WTC11 (cell line): ENCODE data around the gene CCAR1.
"Not testable (repeated sequence)": the region's sequence is repeated elsewhere in the genome, so short reads cannot be mapped to it uniquely, and the experiment has no call there.

Experiments used
- ATF3 ChIP-seq: sonication (generic); formaldehyde crosslinking; conservative IDR thresholded peaks from 2 replicates; pipeline ENCODE4 v1.8.1; 2022; ENCODE audit warnings: mild to moderate bottlenecking, missing genetic modification reagents
- CTCF ChIP-seq: fragments of 200-600 bp; IDR thresholded peaks from 2 replicates; pipeline ENCODE4 v1.8.0; 2022; ENCODE audit warnings: antibody characterized with exemption
- ETV6 ChIP-seq: sonication (generic); formaldehyde crosslinking; IDR thresholded peaks from 2 replicates; pipeline ENCODE4 v1.8.1; 2022; ENCODE audit warnings: mild to moderate bottlenecking, missing genetic modification reagents
- FOXJ3 ChIP-seq: sonication (generic); formaldehyde crosslinking; IDR thresholded peaks from 2 replicates; pipeline ENCODE4 v1.9.0; 2021; ENCODE audit warnings: missing genetic modification reagents, mild to moderate bottlenecking, borderline replicate concordance
- FOXK1 ChIP-seq: sonication (generic); formaldehyde crosslinking; IDR thresholded peaks from 2 replicates; pipeline ENCODE4 v1.8.0; 2022; ENCODE audit warnings: mild to moderate bottlenecking, moderate library complexity, missing genetic modification reagents
- KAT7 ChIP-seq: sonication (generic); formaldehyde crosslinking; IDR thresholded peaks from 2 replicates; pipeline ENCODE4 v1.8.1; 2023; ENCODE audit warnings: missing genetic modification reagents, mild to moderate bottlenecking, borderline replicate concordance
- MXD4 ChIP-seq: fragments of 250-450 bp; sonication (Bioruptor Pico); IDR thresholded peaks from 2 replicates; pipeline ENCODE4 v1.8.0; 2021; ENCODE audit warnings: mild to moderate bottlenecking, moderate library complexity, borderline replicate concordance
- MYBL2 ChIP-seq: sonication (generic); formaldehyde crosslinking; IDR thresholded peaks from 2 replicates; pipeline ENCODE4 v1.8.1; 2023; ENCODE audit warnings: mild to moderate bottlenecking, moderate library complexity, missing genetic modification reagents
- NR2C2 ChIP-seq: sonication (generic); formaldehyde crosslinking; IDR thresholded peaks from 2 replicates; pipeline ENCODE4 v1.8.0; 2022; ENCODE audit warnings: mild to moderate bottlenecking, missing genetic modification reagents
- RELA ChIP-seq: sonication (generic); formaldehyde crosslinking; IDR thresholded peaks from 2 replicates; pipeline ENCODE4 v1.8.1; 2022; ENCODE audit warnings: missing genetic modification reagents, mild to moderate bottlenecking, borderline replicate concordance
- RORB ChIP-seq: fragments of 250-450 bp; sonication (Bioruptor Pico); IDR thresholded peaks from 2 replicates; pipeline ENCODE4 v1.9.0; 2021; ENCODE audit warnings: mild to moderate bottlenecking
- ZMAT4 ChIP-seq: fragments of 250-450 bp; sonication (Bioruptor Pico); IDR thresholded peaks from 2 replicates; pipeline ENCODE4 v1.9.0; 2021; ENCODE audit warnings: mild to moderate bottlenecking
- ZNF138 ChIP-seq: sonication (generic); formaldehyde crosslinking; conservative IDR thresholded peaks from 2 replicates; pipeline ENCODE4 v1.8.1; 2022; ENCODE audit warnings: mild to moderate bottlenecking, moderate library complexity, missing genetic modification reagents

- not testable (repeated sequence) for TF ChIP-seq CTCF; ETV6 (CRISPR knock-in tag); KAT7 (CRISPR knock-in tag); MYBL2 (CRISPR knock-in tag); ATF3 (CRISPR knock-in tag); RELA; RORB; ZMAT4 (CRISPR knock-in tag); ZNF138 (CRISPR knock-in tag); NR2C2 (CRISPR knock-in tag); FOXK1 (CRISPR knock-in tag); MXD4 (CRISPR knock-in tag); FOXJ3 (CRISPR knock-in tag)
Observed at GRCh38 chr10:68708987-68709386, 12.1 kb upstream of the CCAR1 start.
